ENCODE results near the gene NDUFAF7. TPM values are rescaled to one million over a fixed set of nuclear protein-coding genes. Genes with fewer than 3 reads are reported as not detected.

Gene NDUFAF7
- total and polyA plus RNA-seq, 2 of the 13 experiments (the other 11 are each of a cell fraction or from before 2014, with no cell fraction given) = 27.0 to 40.8 TPM

- TF ChIP-seq ETV6 (CRISPR knock-in tag; conservative IDR thresholded peaks at IDR 0.05) (peak; percentile 73), ZNF296 (CRISPR knock-in tag; conservative IDR thresholded peaks at IDR 0.05) (peak; percentile 93), PHB2 (IDR thresholded peaks at IDR 0.05; ENCODE audit: partially characterized antibody) (no peak), ELK4 (CRISPR knock-in tag; IDR thresholded peaks at IDR 0.05; ENCODE audit: borderline replicate concordance) (no peak), ZNF256 (CRISPR knock-in tag; conservative IDR thresholded peaks at IDR 0.05) (peak; percentile 70; the same call in 1 of the 2 replicates), SIX4 (CRISPR knock-in tag; IDR thresholded peaks at IDR 0.05) (0 out of 2 replicates have a peak, but pooled peaks have one; percentile 40), ZNF543 (CRISPR knock-in tag; IDR thresholded peaks at IDR 0.05) (peak; percentile 88), FOXC1 (CRISPR knock-in tag; IDR thresholded peaks at IDR 0.05; ENCODE audit: borderline replicate concordance) (no peak; the same call in 1 of the 2 replicates), SIN3B (IDR thresholded peaks at IDR 0.05; ENCODE audit: low read length) (peak; percentile 74; the same call in 1 of the 2 replicates), ZBTB20 (CRISPR knock-in tag; IDR thresholded peaks at IDR 0.05; ENCODE audit: borderline replicate concordance, low read depth) (peak; percentile 76), EHMT2 (IDR thresholded peaks at IDR 0.05; ENCODE audit: borderline replicate concordance, low read depth, low read length) (no peak; the same call in 1 of the 2 replicates), SIN3A (IDR thresholded peaks at IDR 0.05; ENCODE audit: borderline replicate concordance, low read depth, low read length) (peak; percentile 90), DBP (CRISPR knock-in tag; IDR thresholded peaks at IDR 0.05; ENCODE audit: not compliant biosample characterization) (peak; percentile 49), SNAI1 (CRISPR knock-in tag; IDR thresholded peaks at IDR 0.05; ENCODE audit: borderline replicate concordance) (peak; percentile 95), ZNF629 (CRISPR knock-in tag; conservative IDR thresholded peaks at IDR 0.05) (0 out of 2 replicates have a peak, but pooled peaks have one; percentile 13), ARNTL (CRISPR knock-in tag; IDR thresholded peaks at IDR 0.05) (no peak), ZZZ3 (CRISPR knock-in tag; IDR thresholded peaks at IDR 0.05; ENCODE audit: borderline replicate concordance) (no peak; the same call in 1 of the 2 replicates), TBX2 (CRISPR knock-in tag; IDR thresholded peaks at IDR 0.05; ENCODE audit: borderline replicate concordance) (peak; percentile 71), PAF1 (CRISPR knock-in tag; IDR thresholded peaks at IDR 0.05) (no peak), NFYC (CRISPR knock-in tag; IDR thresholded peaks at IDR 0.05) (peak; percentile 53; the same call in 1 of the 2 replicates), GLI4 (CRISPR knock-in tag; IDR thresholded peaks at IDR 0.05; ENCODE audit: borderline replicate concordance) (no peak; the same call in 1 of the 2 replicates), ZFP91 (CRISPR knock-in tag; IDR thresholded peaks at IDR 0.05; ENCODE audit: borderline replicate concordance) (peak; percentile 86)
- TF ChIP-seq, protein P1, sequence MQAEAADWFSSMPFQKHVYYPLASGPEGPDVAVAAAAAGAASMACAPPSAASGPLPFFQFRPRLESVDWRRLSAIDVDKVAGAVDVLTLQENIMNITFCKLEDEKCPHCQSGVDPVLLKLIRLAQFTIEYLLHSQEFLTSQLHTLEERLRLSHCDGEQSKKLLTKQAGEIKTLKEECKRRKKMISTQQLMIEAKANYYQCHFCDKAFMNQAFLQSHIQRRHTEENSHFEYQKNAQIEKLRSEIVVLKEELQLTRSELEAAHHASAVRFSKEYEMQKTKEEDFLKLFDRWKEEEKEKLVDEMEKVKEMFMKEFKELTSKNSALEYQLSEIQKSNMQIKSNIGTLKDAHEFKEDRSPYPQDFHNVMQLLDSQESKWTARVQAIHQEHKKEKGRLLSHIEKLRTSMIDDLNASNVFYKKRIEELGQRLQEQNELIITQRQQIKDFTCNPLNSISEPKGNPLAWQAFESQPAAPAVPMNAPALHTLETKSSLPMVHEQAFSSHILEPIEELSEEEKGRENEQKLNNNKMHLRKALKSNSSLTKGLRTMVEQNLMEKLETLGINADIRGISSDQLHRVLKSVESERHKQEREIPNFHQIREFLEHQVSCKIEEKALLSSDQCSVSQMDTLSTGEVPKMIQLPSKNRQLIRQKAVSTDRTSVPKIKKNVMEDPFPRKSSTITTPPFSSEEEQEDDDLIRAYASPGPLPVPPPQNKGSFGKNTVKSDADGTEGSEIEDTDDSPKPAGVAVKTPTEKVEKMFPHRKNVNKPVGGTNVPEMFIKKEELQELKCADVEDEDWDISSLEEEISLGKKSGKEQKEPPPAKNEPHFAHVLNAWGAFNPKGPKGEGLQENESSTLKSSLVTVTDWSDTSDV (CRISPR knock-in tag; IDR thresholded peaks at IDR 0.05) = peak; percentile 96
These were observed at the start of gene NDUFAF7, which contains the start of gene CEBPZ (continued) for GRCh38 chr2:37231241-37232130.
